ENCODE results near the gene NLGN1. TPM values are rescaled to one million over a fixed set of nuclear protein-coding genes. Genes with fewer than 3 reads are reported as not detected.

NLGN1 gene
- total RNA-seq, 1 donor from 2014 or later = 34.8 TPM

GRCh38 chr3:173660645-173661299 lies 263.2 kb downstream of the NLGN1 start:
- Histone ChIP-seq H3K4me1 (no peaks in the 10 kb centered on the region), H3K9ac (no peak overlapping the region), H3K79me2 (ENCODE audit: low read depth) (no peaks in the 10 kb centered on the region), H2AFZ (replicated peaks) (no peak overlapping the region), H3K27ac (no peak overlapping the region), H3K36me3 (no peaks in the 10 kb centered on the region), H3F3A (ENCODE audit: low read depth) (no peaks in the 10 kb centered on the region), H3K9me3 (ENCODE audit: low read depth) (no peaks in the 10 kb centered on the region), H4K20me1 (ENCODE audit: low read depth) (no peaks in the 10 kb centered on the region), H3K4me3 (no peak overlapping the region), H3K4me2 (no peak overlapping the region), H3K27me3 (no peaks in the 10 kb centered on the region)
- no peaks in the 10 kb centered on the region for H3K4me1 Mint-ChIP-seq
- TF ChIP-seq EZH2phosphoT487 (IDR thresholded peaks at IDR 0.05) (no peak), EZH2 (IDR thresholded peaks at IDR 0.05) (no peak), CTCF (IDR thresholded peaks at IDR 0.05) (no peak)
- H3K27me3 Mint-ChIP-seq (ENCODE audit: insufficient read depth, low read depth) = no peaks in the 10 kb centered on the region
- no peak overlapping the region for H3K27ac Mint-ChIP-seq
- H3K4me3 Mint-ChIP-seq = no peak overlapping the region
- DNase-seq (ENCODE audit: low spot score) = no peak
- no peaks in the 10 kb centered on the region for H3K36me3 Mint-ChIP-seq
- no peaks in the 10 kb centered on the region for H3K9me3 Mint-ChIP-seq

GRCh38 chr3:173663696-173664111 lies 266.2 kb downstream of the NLGN1 start:
- TF ChIP-seq CTCF (IDR thresholded peaks at IDR 0.05) = no peak
- Mint-ChIP-seq H3K4me1 (no peaks in the 10 kb centered on the region), H3K27ac (no peak overlapping the region), H3K27me3 (ENCODE audit: insufficient read depth, low read depth) (no peaks in the 10 kb centered on the region), H3K4me3 (no peak overlapping the region), H3K9me3 (no peaks in the 10 kb centered on the region), H3K36me3 (no peaks in the 10 kb centered on the region)
- Histone ChIP-seq H3K27me3 (no peaks in the 10 kb centered on the region), H3K79me2 (ENCODE audit: low read depth) (no peaks in the 10 kb centered on the region), H4K20me1 (ENCODE audit: low read depth) (no peaks in the 10 kb centered on the region), H3K27ac (no peak overlapping the region), H3K4me1 (no peaks in the 10 kb centered on the region), H3F3A (ENCODE audit: low read depth) (no peaks in the 10 kb centered on the region), H2AFZ (replicated peaks) (no peak overlapping the region), H3K9me3 (ENCODE audit: low read depth) (no peaks in the 10 kb centered on the region), H3K9ac (no peak overlapping the region), H3K36me3 (no peaks in the 10 kb centered on the region), H3K4me3 (no peak overlapping the region), H3K4me2 (no peak overlapping the region)
- no peak for DNase-seq (ENCODE audit: low spot score)

GRCh38 chr3:173676094-173676493 lies 278.6 kb downstream of the NLGN1 start:
- TF ChIP-seq EZH2 (IDR thresholded peaks at IDR 0.05) (no peak), EZH2phosphoT487 (IDR thresholded peaks at IDR 0.05) (no peak), CTCF (IDR thresholded peaks at IDR 0.05) (no peak)
- Histone ChIP-seq H3K4me1 (no peaks in the 10 kb centered on the region), H3K79me2 (ENCODE audit: low read depth) (no peaks in the 10 kb centered on the region), H3K36me3 (no peaks in the 10 kb centered on the region), H4K20me1 (ENCODE audit: low read depth) (no peaks in the 10 kb centered on the region), H3K9me3 (ENCODE audit: low read depth) (no peaks in the 10 kb centered on the region), H3K9ac (no peak overlapping the region), H3K4me3 (no peak overlapping the region), H3F3A (ENCODE audit: low read depth) (no peaks in the 10 kb centered on the region), H3K27ac (no peak overlapping the region), H3K4me2 (no peak overlapping the region), H2AFZ (replicated peaks) (no peak overlapping the region), H3K27me3 (no peaks in the 10 kb centered on the region)
- Mint-ChIP-seq H3K27ac (no peak overlapping the region), H3K4me1 (peaks cover 5% of the 10 kb centered on the region), H3K4me3 (no peak overlapping the region), H3K27me3 (ENCODE audit: insufficient read depth, low read depth) (peaks cover 2% of the 10 kb centered on the region), H3K9me3 (no peaks in the 10 kb centered on the region), H3K36me3 (no peaks in the 10 kb centered on the region)
- peak; percentile 31 for DNase-seq (ENCODE audit: low spot score)
